Lower leg skin (tissue), 4 donors: ENCODE data around the gene PAF1. TPM values are rescaled to one million over a fixed set of nuclear protein-coding genes. Genes with fewer than 3 reads are reported as not detected.

ENCODE experiments used
- DNase-seq, 2 donors: peaks; one replicate each; pipeline ENCODE4 v3.0.0-alpha.2; 2019; ENCODE audit warnings: low spot score in 2 of 2
- H3K4me3 ChIP-seq: fragments of 200-600 bp; sonication (generic); 2 replicates; pipeline ENCODE4 v1.5.1; 2017; ENCODE audit warnings: mild to moderate bottlenecking, low read depth; ENCODE audit not compliant: poor library complexity, severe bottlenecking
- CTCF ChIP-seq, 3 donors: fragments of 450-650 bp; IDR thresholded peaks; one replicate each; pipeline ENCODE4 v1.5.1; 2016; ENCODE audit warnings: antibody characterized with exemption in 3 of 3, mild to moderate bottlenecking in 3 of 3, moderate library complexity in 2 of 3
- POLR2A ChIP-seq, 2 donors: fragments of 450-650 bp; IDR thresholded peaks; one replicate each; pipeline ENCODE4 v1.6.1; 2016 to 2017; ENCODE audit warnings: antibody characterized with exemption in 2 of 2, mild to moderate bottlenecking in 1 of 2, moderate library complexity in 1 of 2
- WGBS, 2 donors: methylation state at CpG; one replicate each; pipeline ENCODE4 v1.1.5; 2018; 5-methylcytosine and 5-hydroxymethylcytosine counted together
- intact Hi-C: fragments of 100-400 bp; cut with DNase I; formaldehyde crosslinking; loops from one replicate; pipeline ENCODE4 v1.15.0; 2023; ENCODE audit warnings: low total_unique reads
- total RNA-seq, 4 donors: library from RNA; depleted of rRNA; stranded (reverse); fragments of >200 nt; gene quantifications; one replicate each; pipeline ENCODE4 v1.1.0, GENCODE V29; 2016

PAF1 gene
- total RNA-seq, 4 donors from 2014 or later = 22.4 to 48.0 (median 36.3) TPM

- TF ChIP-seq CTCF (IDR thresholded peaks at IDR 0.05) (no peak), POLR2A (IDR thresholded peaks at IDR 0.05) (no peak)
- DNase-seq = peak; percentile 59 to 95
- H3K4me3 ChIP-seq = peak overlapping the region; percentile 68
- intact Hi-C loops = no loop called here
- 1 to 2% methylated on average over 30 to 42 of the region's 54 CpGs for WGBS, 2 donors
Observed at GRCh38 chr19:39413272-39413910, 22.5 kb upstream of the PAF1 start.

GRCh38 chr19:39412867-39413271 lies 22.0 kb upstream of the PAF1 start:
- intact Hi-C loops = no loop called here
- peak; percentile 87 to 93 for DNase-seq

DNA sequence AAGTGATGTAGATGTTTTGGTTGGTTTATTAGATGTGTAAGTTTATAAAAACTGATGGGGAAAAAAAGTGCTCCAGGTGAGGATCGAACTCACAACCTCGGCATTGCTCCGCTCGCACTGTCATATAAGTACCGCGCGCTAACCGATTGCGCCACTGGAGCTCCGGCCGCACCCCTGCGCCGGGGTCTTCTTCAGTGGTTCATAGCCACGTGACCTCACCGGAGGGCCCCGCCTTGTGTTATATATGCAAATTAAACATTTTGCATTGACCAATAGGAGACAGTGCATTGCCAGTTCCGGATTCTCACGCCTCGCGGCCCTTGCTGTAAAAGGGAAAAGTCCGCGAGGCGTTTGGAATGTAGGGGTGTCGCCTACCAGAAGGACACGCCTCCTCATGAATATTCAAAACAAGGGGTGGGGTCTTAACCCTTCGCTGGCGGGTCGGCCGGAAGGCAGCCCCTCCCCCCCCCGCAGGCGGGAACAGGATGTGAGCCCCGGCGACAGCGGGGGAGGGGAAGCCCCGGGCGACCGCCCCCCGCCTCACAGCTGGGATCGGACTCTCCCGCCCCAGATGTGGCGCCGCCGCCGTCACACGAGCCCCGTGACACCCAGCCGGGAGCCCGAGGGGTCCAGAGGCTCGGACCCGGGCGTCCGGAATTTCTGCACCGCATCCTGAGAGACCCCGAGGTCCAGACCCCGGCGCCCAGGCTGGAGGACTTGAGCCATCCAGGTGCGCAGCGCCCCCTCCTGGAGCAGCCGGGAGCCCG lies 21.4 kb upstream of the PAF1 start, which contains the start of gene PLEKHG2:
TSS of gene PLEKHG2 (plus strand) at position 570 of the 767 bp plus-strand sequence. CDS start 1,418 bp downstream, outside the sequence.
- 0% methylated on average over 40 to 41 of the region's 60 CpGs for WGBS, 2 donors
- peak within 1 kb of the TSS; percentile 68 for H3K4me3 ChIP-seq
- no peak for TF ChIP-seq CTCF (IDR thresholded peaks at IDR 0.05)
- peak in 1 of 2 donors; percentile 80 for TF ChIP-seq POLR2A (IDR thresholded peaks at IDR 0.05)
- intact Hi-C loops = no loop called here
- peak; percentile 99 to 100 for DNase-seq

More at GRCh38 chr19:39412867-39413271, 22.0 kb upstream of the PAF1 start:
- H3K4me3 ChIP-seq = peak overlapping the region; percentile 68
- 0 to 1% methylated on average over 7 to 18 of the region's 24 CpGs for WGBS, 2 donors
- TF ChIP-seq CTCF (IDR thresholded peaks at IDR 0.05) (peak in 1 of 3 donors; percentile 70), POLR2A (IDR thresholded peaks at IDR 0.05) (no peak)

- intact Hi-C loops = no loop called here
- no peak overlapping the region for H3K4me3 ChIP-seq
- 0 to 1% methylated on average over 7 of the region's 7 CpGs for WGBS, 2 donors
- TF ChIP-seq CTCF (IDR thresholded peaks at IDR 0.05) = peak in 1 of 3 donors; percentile 99
- peak in 1 of 2 donors; percentile 7 for TF ChIP-seq POLR2A (IDR thresholded peaks at IDR 0.05)
- peak; percentile 95 to 98 for DNase-seq
Observed at GRCh38 chr19:39411832-39412099, 20.9 kb upstream of the PAF1 start.

DNA sequence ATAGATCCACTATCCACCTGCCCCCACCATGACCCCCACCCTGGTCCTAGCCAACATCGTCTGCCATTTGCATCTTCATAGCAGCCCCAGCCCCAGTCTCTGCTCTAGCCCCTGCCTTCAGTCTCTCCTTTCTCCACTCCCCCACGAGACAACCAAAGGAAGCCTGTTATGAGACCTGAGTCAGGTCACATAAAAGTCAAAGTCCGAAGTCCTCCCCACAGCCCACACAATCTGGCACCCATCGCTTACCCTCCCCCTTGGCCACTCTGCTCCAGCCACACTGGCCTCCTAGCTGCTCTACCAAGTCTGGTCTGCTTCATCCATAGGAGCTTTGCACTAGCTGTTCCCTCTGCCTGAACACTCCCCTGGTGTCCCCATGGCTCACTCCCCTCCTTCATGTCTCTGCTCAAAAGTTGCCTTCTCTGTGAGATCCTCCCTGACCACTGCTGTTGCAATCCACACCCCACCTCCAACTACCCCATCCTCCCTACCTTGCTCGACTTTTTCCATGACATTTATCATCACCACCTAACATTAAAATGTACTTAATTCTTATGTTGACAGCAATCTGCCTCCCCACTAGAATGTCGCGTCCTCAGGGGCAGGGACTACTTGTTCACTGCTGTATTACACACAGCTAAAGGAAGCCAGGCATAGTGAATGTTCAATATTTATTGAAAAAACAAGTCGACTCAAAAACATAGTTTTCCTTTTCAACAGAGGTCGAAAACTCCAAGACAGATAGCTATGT lies 20.4 kb upstream of the PAF1 start:
- WGBS, 2 donors = 17 to 19% methylated on average over 9 of the region's 9 CpGs
- no peak overlapping the region for H3K4me3 ChIP-seq
- intact Hi-C loops = no loop called here
- TF ChIP-seq POLR2A (IDR thresholded peaks at IDR 0.05) = no peak
- TF ChIP-seq CTCF (IDR thresholded peaks at IDR 0.05) = peak in 1 of 3 donors; percentile 45
- peak; percentile 55 to 92 for DNase-seq
